HG03432 (cell line): ENCODE data around the gene LRP1.

Source experiments
- ATAC-seq: cut with Tn5 transposase; IDR thresholded peaks from one replicate; pipeline ENCODE4 v1.9.1; 2021; ENCODE audit warnings: mild to moderate bottlenecking, moderate library complexity; ENCODE audit not compliant: unreplicated experiment

The LRP1 gene

DNA sequence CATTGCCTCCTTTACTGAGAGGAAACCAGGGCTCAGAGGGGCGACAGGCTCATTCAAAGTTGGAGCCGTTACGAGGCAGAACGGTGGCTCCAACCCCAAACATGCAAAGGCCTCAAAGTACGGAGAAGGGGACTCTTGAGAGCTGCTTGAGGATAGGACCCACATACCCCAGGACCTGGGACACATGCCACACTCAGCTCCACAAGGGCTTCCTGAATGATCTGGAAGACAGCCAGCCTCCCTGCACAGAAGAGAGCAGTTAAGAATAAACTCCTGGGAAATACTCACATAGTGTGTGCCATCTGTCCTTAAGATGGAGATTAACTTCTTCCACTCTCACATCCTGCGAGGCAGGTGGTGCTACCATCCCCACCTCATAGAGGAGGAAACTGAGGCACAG lies 61.8 kb downstream of the LRP1 start:
- ATAC-seq = no peak

DNA sequence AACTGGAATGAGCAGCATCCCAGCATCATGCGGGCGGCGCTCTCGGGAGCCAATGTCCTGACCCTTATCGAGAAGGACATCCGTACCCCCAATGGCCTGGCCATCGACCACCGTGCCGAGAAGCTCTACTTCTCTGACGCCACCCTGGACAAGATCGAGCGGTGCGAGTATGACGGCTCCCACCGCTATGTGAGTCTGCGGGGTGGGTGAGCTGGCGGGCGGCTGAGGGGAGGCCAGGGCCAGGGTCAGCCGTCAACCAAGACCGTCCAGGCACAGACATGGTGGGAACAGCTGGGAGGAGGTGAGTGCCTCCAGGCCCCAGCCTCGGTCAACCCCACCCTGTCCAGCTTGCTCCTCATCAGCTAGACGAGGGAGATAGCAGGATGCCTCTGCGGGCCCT lies 62.5 kb downstream of the LRP1 start:
- no peak for ATAC-seq

DNA sequence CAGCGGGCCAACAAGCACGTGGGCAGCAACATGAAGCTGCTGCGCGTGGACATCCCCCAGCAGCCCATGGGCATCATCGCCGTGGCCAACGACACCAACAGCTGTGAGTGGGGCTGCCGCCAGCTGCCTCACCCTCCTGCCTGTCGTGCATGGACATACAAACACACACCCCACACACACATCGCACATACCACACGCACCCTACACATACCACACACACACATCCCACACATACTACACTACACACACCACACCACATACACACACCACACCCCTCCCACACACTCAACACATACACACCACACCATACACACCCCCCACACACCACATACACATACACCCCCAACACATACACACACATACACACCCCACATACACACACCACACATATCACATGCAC lies 63.1 kb downstream of the LRP1 start:
- no peak for ATAC-seq

DNA sequence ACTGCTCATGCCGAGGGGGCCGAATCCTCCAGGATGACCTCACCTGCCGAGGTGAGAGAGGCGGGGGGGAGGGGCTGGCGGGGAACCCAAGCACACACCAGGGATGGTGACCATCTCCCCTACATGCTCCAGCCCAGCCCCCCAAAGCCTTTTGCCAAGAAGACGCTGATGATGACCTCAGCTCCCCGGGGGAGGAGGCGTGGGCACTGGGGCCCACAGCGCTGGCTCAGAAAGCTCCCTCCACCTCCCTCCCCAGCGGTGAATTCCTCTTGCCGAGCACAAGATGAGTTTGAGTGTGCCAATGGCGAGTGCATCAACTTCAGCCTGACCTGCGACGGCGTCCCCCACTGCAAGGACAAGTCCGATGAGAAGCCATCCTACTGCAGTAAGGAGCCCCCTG lies 64.6 kb downstream of the LRP1 start:
- no peak for ATAC-seq

DNA sequence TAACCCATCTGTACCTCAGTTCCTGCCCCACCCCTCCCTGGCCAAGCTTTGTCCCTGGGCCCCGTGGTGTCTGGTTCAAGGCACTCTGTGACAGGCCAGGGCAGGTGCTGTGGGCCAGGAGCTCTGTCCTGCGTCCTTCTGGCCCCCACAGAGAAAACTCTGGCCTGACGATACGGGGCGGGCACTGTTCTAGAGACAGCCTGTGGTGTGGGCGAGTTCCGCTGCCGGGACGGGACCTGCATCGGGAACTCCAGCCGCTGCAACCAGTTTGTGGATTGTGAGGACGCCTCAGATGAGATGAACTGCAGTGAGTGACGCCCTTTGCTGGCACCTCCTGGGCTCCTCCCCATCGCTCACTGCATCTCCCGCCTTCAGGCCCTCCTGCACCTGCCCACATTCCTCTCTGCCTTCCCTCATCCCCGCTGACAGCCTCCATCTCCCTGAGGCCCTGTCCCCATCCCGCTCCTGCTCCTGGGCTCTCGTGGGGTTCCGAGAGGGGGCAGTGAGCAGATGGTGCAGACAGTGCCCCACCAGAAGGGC lies 65.5 kb downstream of the LRP1 start:
- ATAC-seq = no peak

DNA sequence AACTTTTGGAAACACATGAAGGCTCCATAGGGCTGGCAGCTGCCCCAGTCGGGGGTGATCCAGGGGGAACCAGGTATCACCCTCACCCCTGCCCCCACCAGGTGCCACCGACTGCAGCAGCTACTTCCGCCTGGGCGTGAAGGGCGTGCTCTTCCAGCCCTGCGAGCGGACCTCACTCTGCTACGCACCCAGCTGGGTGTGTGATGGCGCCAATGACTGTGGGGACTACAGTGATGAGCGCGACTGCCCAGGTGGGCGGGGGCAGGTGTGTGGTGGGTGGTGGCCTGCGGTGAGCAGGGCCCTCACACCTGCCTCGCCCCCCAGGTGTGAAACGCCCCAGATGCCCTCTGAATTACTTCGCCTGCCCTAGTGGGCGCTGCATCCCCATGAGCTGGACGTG lies 66.0 kb downstream of the LRP1 start:
- ATAC-seq = no peak

DNA sequence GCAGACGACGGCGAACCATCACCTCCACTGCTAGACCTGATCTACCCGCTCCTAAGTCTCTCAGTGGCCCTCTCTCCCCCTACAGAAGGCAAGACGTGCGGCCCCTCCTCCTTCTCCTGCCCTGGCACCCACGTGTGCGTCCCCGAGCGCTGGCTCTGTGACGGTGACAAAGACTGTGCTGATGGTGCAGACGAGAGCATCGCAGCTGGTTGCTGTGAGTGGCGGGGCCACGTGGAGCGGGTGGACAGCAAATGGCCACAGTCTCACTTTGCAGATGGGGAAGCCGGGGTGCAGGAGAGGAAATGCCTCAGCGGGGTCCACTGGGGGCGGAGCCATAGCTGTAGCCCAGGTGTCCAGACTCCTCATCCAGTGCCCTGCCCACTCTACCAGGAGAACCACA lies 66.9 kb downstream of the LRP1 start:
- ATAC-seq = no peak

DNA sequence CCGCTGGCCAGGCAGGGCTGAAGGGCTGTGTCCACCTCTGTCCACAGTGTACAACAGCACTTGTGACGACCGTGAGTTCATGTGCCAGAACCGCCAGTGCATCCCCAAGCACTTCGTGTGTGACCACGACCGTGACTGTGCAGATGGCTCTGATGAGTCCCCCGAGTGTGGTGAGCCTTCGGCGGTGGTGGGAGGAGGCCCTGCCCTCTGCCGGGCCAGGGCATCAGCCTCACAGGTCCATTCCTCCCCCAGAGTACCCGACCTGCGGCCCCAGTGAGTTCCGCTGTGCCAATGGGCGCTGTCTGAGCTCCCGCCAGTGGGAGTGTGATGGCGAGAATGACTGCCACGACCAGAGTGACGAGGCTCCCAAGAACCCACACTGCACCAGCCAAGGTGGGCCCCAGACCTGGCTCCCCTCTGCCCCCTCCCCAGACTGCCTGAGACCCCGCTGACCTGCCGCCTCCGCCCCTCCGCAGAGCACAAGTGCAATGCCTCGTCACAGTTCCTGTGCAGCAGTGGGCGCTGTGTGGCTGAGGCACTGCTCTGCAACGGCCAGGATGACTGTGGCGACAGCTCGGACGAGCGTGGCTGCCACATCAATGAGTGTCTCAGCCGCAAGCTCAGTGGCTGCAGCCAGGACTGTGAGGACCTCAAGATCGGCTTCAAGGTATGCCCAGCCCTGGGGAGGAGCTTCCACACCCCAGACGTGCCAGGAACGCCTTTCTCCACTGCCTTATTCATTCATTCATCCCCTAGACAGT lies 67.5 kb downstream of the LRP1 start:
- no peak for ATAC-seq

DNA sequence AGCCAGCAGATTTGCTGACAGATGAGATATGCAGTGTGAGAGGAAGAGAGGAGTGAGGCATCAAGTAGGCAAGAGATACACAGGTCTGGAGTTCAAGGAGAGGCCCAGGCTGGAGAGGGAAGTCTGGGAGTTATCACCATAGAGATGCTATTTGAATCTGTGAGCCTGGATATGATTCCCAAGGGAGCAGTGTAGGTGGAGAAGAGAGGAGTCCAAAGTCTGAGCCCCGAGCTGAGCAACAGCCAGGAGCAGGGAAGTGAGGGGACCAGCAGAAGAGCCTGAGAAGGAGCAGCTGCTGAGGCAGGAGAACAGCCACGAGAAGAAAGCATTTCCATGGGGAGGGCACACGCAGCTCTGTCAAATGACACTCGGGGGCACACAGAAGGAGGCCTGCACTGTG lies 68.2 kb downstream of the LRP1 start:
- no peak for ATAC-seq

DNA sequence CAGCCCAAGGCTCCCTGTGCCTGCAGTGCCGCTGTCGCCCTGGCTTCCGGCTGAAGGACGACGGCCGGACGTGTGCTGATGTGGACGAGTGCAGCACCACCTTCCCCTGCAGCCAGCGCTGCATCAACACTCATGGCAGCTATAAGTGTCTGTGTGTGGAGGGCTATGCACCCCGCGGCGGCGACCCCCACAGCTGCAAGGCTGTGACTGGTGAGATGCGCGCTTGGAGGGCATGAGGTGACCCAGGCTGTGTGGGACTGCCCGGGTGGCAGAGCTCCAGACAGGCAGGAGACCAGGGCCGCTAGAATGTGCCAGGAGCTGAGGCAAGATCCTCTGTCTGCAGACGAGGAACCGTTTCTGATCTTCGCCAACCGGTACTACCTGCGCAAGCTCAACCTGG lies 68.7 kb downstream of the LRP1 start:
- ATAC-seq = no peak

DNA sequence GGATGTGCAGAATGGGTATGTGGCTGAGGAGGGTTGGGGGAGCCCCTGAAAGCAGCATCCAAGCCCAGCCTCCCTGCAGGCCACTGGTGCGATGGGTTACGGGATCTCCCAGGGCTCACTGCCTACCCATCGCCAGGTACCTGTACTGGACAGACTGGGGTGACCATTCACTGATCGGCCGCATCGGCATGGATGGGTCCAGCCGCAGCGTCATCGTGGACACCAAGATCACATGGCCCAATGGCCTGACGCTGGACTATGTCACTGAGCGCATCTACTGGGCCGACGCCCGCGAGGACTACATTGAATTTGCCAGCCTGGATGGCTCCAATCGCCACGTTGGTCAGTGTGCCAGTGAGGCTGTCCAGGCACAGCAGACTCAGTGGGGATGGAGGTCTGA lies 70.0 kb downstream of the LRP1 start:
- ATAC-seq = no peak

DNA sequence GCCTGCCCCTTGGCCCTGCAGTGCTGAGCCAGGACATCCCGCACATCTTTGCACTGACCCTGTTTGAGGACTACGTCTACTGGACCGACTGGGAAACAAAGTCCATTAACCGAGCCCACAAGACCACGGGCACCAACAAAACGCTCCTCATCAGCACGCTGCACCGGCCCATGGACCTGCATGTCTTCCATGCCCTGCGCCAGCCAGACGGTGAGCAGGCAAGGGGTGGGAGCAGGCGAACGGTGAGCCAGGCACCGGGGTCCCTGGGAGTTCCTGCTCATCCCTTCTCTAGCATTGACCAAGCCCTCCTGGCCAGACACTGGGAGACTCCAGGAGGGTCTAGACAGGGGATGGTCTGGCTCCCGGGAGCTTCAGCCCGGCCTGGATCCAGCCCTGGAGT lies 70.9 kb downstream of the LRP1 start:
- no peak for ATAC-seq

DNA sequence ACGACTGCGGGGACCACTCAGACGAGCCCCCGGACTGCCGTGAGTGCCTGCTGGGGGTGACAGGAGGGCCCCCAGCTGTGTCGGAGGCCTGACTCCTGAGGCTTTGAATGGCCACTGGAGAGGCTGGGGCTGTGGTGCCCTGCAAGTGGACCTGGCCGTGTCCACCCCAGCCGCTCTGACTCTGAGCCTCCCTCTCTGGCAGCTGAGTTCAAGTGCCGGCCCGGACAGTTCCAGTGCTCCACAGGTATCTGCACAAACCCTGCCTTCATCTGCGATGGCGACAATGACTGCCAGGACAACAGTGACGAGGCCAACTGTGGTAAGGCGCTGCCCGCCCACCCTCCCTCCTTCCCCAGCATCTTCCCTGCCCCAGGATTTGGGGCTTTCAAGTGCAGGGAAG lies 72.2 kb downstream of the LRP1 start:
- no peak for ATAC-seq

DNA sequence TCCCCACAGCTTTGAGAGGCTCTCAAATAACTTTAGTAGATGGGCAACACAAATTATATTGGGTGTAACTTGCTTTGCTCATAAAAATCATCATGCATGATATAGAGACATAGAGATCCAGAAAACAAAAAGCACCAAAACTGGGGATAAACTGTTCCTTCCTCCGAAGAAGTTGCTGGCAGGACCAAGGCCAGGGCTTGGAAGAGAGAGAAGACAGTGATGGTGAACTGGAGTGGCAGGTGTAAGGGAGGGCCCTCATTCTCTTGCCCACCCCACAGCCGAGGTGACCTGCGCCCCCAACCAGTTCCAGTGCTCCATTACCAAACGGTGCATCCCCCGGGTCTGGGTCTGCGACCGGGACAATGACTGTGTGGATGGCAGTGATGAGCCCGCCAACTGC lies 72.9 kb downstream of the LRP1 start:
- no peak for ATAC-seq

DNA sequence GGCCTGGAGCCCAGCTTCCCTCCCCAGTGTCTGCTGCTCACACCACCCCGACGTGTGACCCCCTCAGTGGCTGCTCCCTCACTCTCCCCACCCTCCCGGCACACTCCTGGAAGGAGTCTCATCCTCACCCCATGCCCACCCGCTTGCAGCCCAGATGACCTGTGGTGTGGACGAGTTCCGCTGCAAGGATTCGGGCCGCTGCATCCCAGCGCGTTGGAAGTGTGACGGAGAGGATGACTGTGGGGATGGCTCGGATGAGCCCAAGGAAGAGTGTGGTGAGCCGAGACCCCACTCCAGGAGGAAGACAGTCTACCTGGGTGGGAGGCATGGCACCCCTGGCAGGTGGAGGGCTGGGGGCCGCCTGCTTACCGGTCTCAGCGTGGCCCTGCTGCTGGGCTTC lies 73.3 kb downstream of the LRP1 start:
- no peak for ATAC-seq

DNA sequence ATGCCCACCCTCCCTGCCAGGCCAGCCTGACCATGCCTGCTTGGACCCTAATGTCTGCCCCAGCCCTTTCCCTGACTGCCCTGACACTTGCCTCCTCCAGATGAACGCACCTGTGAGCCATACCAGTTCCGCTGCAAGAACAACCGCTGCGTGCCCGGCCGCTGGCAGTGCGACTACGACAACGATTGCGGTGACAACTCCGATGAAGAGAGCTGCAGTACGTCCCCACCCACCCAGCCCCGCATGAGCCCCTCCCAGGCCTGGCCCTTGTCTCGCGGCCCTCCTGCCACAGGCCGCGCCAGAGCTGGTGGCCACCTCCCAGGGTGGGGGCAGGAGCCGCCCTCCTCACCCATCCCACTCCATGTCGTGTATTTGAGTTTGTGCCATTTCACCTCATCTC lies 74.0 kb downstream of the LRP1 start:
- ATAC-seq = no peak

DNA sequence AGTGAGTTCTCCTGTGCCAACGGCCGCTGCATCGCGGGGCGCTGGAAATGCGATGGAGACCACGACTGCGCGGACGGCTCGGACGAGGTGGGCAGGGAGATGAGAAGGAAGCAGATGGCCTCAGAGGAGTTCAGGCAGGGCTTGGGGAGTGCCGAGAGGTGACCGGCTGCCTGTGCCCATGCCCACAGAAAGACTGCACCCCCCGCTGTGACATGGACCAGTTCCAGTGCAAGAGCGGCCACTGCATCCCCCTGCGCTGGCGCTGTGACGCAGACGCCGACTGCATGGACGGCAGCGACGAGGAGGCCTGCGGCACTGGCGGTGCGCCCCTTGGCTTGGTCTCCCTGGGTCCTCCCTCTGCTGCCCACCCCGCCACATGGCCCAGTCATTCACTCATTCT lies 74.9 kb downstream of the LRP1 start:
- no peak for ATAC-seq

DNA sequence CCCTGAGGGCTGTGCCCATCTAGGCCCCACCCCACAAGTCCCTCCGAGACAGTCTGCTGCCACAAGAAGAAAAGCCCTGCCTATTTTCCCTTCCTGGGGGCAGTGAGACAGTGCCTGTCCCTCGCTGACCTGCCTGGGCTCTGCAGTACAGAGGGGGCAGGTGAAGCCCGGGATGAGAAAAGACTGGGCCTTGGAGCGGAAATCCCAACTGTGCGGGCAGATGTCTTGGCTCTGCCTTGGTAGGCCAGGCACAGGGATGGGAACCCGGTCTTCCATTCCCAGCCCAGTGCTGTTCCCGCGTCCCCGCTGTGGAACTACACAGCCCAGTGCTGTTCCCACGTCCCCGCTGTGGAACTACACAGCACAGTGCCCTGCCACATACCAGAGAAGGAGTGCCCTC lies 75.5 kb downstream of the LRP1 start:
- no peak for ATAC-seq

DNA sequence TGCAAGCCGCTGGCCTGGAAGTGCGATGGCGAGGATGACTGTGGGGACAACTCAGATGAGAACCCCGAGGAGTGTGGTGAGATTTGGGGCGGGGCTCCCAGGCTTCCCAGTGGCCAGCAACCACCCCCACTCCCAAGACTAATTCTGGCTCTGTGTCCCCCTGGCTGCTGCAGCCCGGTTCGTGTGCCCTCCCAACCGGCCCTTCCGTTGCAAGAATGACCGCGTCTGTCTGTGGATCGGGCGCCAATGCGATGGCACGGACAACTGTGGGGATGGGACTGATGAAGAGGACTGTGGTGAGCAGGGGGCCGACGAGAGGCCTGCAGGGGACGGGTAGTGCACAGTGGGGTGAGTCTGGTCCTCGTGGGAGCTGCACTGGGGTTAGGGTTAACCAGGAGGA lies 76.2 kb downstream of the LRP1 start:
- ATAC-seq = no peak

DNA sequence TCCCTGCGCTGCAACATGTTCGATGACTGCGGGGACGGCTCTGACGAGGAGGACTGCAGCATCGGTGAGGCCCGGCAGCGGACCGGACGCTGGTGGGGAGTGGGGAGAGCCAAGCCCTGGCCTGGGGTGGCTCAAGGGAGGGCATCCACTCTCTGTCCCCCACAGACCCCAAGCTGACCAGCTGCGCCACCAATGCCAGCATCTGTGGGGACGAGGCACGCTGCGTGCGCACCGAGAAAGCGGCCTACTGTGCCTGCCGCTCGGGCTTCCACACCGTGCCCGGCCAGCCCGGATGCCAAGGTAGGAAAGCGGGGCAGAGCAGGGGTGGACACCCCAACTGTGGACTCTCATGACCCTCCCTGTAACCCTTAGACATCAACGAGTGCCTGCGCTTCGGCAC lies 76.9 kb downstream of the LRP1 start:
- ATAC-seq = no peak

DNA sequence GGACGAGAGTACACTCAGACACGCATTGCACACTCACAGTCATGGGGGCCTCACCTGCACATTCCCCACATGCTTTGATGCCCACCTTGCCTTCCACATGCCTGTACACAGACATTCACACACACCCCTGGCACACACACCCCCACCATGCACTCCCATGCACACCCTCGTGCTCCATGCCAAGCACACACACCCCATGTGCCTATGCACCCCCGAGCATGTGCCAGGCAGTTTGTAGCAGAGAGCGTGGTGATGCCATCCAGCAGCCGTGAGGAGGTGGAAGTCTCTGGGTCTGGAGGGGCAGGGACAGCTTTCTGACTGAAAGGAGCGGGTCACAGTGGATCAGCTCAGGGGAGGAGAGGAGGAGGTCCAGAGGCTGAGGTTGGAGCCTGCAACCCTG lies 77.6 kb downstream of the LRP1 start:
- no peak for ATAC-seq

DNA sequence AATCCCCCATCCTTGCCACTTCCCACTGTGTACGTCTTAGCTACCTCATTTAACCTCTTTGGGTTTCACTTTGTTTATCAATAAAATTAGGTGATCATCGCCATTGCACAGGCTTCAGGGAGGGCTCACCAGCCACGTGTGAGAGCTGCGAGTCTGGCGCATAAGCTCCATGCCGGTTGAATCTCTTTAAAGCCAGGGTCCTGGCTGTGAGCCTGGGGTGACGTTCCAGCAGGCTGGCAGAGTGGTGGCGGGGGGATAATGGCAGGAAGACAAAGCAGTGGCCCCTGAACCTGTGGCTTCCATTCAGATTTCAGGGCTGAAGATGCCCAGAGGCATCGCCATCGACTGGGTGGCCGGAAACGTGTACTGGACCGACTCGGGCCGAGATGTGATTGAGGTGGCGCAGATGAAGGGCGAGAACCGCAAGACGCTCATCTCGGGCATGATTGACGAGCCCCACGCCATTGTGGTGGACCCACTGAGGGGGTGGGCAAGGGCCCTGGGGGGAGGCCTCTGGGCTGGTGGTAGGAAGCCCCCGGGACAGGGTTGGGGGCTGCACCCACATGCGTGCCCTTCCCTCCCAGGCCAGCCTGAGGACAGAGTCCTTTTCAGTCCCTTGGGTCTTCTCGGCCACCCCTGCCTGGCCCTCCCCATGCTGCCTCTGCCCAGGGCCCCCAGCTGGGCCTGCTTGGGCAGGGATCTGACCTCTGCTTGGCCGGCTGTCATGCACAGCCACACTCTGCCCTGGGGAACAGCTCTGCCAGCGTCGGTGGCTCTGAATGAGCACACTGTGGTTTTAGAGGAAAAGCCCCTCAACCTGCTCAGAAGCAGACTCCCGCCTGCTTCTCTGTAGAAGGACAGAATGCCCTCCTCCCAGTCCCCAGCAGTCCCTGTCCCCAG lies 79.7 kb downstream of the LRP1 start:
- no peak for ATAC-seq
